GM12864 (cell line): Measurements from ENCODE around the gene MYCN.

Source experiments
- DNase-seq: peaks from one replicate; pipeline ENCODE4 v3.0.0-alpha.2; 2011; ENCODE audit warnings: low read depth
- H3K4me3 ChIP-seq: 2 replicates; pipeline ENCODE4 v1.5.1; 2011; ENCODE audit warnings: mild to moderate bottlenecking, low read depth, low read length, control low read depth
- TF ChIP-seq, protein P1 (sequence below): IDR thresholded peaks from 2 replicates; pipeline ENCODE4 v1.5.1; 2011; ENCODE audit warnings: low read depth, mild to moderate bottlenecking, moderate library complexity, low read length, control low read depth, inconsistent platforms; ENCODE audit errors: missing control alignments

Gene MYCN

DNA sequence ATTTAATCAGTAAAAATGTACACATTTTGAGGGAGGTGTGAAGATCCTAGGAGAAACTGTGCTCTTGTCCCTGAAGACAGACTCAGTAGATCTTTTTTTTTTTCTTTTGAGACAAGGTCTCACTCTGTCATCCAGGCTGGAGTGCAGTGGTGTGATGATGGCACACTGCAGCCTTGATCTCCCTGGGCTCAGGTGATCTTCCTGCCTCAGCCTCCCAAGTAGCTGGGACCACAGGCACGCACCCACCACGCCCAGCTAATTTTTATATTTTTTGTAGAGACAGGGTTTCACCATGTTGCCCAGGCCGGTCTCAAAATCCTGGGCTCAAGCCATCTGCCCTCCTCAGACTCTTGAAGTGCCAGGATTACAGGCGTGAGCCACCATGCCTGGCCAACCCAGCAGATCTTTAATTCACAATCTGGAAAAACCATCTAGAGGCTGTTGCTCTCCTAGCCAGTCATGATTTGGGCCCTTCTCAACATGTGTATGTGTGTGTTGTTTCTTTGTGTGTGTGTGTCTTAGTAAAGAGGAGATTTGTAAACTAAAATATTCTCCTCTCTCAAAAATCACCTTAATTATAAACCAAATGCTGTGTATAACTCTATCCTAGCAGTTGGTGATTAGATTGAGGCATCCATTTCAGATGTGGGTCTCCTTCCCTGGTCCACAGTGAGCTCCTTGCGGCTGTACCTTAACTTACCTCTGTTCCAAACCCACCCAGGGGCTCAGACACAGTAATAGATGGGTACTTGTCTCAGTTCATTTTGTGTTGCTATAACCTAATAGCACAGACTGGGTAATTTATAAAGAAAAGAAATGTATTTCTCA, 3.9 kb upstream of the MYCN start:
- TF ChIP-seq, protein P1, sequence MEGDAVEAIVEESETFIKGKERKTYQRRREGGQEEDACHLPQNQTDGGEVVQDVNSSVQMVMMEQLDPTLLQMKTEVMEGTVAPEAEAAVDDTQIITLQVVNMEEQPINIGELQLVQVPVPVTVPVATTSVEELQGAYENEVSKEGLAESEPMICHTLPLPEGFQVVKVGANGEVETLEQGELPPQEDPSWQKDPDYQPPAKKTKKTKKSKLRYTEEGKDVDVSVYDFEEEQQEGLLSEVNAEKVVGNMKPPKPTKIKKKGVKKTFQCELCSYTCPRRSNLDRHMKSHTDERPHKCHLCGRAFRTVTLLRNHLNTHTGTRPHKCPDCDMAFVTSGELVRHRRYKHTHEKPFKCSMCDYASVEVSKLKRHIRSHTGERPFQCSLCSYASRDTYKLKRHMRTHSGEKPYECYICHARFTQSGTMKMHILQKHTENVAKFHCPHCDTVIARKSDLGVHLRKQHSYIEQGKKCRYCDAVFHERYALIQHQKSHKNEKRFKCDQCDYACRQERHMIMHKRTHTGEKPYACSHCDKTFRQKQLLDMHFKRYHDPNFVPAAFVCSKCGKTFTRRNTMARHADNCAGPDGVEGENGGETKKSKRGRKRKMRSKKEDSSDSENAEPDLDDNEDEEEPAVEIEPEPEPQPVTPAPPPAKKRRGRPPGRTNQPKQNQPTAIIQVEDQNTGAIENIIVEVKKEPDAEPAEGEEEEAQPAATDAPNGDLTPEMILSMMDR = no peak
- no peak for DNase-seq
- no peak overlapping the region for H3K4me3 ChIP-seq

DNA sequence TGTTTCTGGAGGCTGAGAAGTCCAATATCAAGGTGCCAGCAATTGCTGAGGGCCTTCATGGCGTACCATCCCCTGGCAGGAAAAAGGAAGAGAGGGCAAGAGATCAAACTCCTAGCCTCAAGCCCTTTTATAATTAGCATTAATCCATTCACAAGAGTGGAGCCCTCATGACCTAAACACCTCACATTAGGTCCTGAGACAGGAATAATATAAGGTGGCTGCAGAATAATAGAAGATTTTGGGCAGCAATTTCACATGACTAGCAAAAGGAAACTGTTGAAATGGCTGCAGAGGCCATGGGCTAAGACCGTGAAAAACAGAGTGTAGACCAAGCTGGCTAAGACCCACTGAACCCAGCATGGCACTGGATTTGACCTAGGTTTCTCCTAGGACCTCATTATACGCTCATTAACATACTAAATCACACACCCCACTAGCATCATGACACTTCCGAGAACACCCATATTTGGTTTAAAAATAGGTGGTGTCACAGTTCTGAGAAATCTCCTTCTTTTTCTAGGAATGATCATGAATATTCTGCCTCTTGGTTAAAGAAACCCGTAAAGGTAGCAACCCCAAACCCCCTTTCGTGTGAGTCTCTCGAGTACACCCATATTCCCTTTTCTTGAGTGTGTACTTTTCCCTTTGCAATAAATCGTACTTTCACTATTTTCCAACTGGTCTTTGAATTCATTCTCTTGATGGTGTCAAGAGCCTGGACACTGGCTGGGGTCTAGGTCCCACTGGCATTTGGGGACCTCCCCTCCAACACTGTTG, 3.1 kb upstream of the MYCN start:
- TF ChIP-seq, protein P1 = no peak
- H3K4me3 ChIP-seq = no peak overlapping the region

DNA sequence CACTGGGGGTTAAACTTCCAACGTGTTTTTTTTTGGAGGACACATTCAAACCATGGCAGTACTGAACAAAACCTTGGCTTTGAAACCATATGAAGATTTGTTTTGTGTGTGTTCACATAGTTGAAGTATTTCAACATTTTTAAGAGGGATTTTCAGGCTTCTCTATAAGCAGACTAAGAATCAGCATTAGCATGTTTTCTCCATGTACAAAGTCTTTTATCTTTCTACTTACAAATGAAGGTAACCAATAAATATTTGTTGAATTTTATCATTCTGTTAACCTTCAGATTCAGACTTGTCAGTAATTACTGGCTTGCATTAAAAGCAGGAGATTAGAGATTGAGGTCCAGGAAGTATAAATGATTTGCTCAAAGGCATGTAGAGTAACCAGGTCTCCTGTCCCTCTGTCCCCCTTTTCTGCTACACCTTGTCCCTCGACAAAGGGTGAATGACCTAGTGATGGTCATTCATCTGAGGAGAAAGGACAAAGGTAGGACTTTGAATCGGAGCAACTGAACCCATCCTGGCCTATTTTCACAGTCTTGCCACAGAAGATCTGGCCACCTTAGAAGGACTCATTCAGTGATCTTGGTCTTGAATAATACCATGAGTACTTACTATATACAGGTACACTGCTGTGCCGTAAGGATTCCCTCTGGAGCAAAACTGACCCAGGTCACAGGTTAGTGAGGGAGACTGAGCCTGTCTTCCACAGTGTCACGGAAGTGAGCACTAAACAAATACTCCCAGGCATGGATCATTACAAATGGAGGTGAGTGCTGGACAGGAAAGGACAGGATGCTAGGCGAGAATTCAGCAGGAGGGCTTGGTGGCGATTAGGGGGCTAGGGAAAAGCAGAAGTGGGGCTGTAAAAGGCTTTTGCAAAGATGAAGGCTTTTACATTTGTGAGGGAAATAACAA, 2.2 kb upstream of the MYCN start:
- TF ChIP-seq, protein P1 = no peak
- no peak overlapping the region for H3K4me3 ChIP-seq
- no peak for DNase-seq

More for the DNA sequence above, 3.1 kb upstream of the MYCN start:
- no peak for DNase-seq

DNA sequence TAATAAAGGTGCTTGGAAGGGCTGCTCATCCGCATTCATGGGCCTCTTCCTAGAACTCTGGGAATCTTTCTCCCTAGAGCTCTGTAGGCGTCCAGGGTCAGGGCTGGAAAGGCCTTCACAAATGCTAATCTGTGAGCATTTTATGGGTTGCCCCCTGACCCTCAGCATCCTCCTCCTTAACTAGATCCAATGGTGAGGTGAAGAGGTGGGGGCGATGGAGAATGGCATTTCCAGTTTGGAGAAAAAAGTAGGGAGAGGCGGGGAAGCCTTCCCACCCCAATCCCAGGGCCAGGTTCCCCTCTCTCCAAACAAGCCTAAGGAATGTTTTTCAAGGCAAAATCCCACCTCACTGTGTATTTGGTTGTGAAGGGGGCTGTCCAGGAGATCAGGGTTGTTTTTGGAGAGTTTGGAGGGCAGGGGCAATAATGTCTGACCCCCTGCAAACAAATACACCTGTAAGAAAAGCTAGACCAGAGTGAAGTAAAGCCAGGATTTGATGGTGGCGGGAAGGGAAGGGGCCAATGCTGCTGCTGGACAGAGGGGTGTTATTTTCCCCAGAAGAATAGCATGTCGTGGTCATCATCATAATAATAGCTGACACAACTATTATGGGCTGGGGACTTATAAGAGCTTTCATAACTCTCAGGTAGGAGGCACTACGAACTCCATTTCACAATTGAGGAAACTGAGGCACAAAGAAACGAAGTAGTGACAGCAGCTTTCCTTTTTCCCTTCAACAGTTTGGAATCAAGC, 1.4 kb upstream of the MYCN start:
- no peak overlapping the region for H3K4me3 ChIP-seq

DNA sequence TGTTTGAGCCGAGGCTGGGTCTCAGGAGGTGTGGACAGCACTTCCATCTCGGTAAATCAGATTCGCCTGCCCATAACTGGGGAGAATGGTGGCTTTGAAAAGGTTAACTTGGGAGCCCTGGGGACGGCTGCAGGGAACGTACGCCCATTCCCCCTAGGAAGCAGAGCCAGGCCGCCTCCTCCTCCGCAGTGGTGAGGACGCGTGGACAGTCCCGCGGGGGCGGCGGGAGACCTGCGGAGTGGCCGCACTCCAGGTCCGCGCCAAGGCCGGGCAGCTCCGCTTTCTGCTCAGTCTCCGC, 845 bp upstream of the MYCN start:
- TF ChIP-seq, protein P1 = peak; percentile 61
- H3K4me3 ChIP-seq = no peak overlapping the region
- DNase-seq = no peak

More for the DNA sequence above, 1.4 kb upstream of the MYCN start:
- DNase-seq = no peak
- TF ChIP-seq, protein P1 = no peak
